SK-N-MC (cell line): ENCODE measurements around the gene MAGED4.

ENCODE experiments used
- EZH2 ChIP-seq: fragments of 200-600 bp; sonication (generic); IDR thresholded peaks from one replicate; pipeline ENCODE4 v1.6.1; 2017; ENCODE audit warnings: antibody characterized with exemption
- FOXP2 ChIP-seq: optimal IDR thresholded peaks from 2 replicates; pipeline ENCODE3; 2011; ENCODE audit warnings: mild to moderate bottlenecking, moderate library complexity; ENCODE audit not compliant: insufficient read depth; ENCODE audit errors: extremely low read length, control extremely low read depth
- POLR2AphosphoS5 ChIP-seq: IDR thresholded peaks from 2 replicates; pipeline ENCODE4 v1.6.1; 2012; ENCODE audit warnings: mild to moderate bottlenecking, low read depth, low read length, borderline replicate concordance

GRCh38 chrX:52138830-52139544 is 45.7 kb upstream of the MAGED4 start:
- TF ChIP-seq EZH2 (no peak), POLR2AphosphoS5 (no peak), FOXP2 (no peak)
